GM23338 (cell line): ENCODE data around the gene FAM50A.

Source experiments
- CREB1 ChIP-seq: fragments of 250-450 bp; sonication (Bioruptor Pico); IDR thresholded peaks from 2 replicates; pipeline ENCODE4 v1.5.0; 2020; ENCODE audit warnings: low read depth, mild to moderate bottlenecking, moderate library complexity
- CTCF ChIP-seq, 2 experiments: fragments of 200-600 bp in 1 of 2; sonication (generic) in 1 of 2; conservative IDR thresholded peaks; 2 replicates each; pipeline versions ENCODE4 v1.5.1 to v1.6.1; 2016 to 2017; ENCODE audit warnings: antibody characterized with exemption in 2 of 2, low read depth in 2 of 2, mild to moderate bottlenecking in 2 of 2, moderate library complexity in 1 of 2
- ETS1 ChIP-seq: IDR thresholded peaks from 2 replicates; pipeline ENCODE4 v1.6.1; 2016; ENCODE audit warnings: antibody characterized with exemption
- EZH2 ChIP-seq: fragments of 200-600 bp; sonication (generic); IDR thresholded peaks from one replicate; pipeline ENCODE4 v1.8.0; 2017; ENCODE audit warnings: antibody characterized with exemption, mild to moderate bottlenecking, low read depth; ENCODE audit not compliant: unreplicated experiment
- EZH2phosphoT487 ChIP-seq: fragments of 200-600 bp; sonication (generic); IDR thresholded peaks from one replicate; pipeline ENCODE4 v1.8.1; 2018; ENCODE audit warnings: antibody characterized with exemption; ENCODE audit not compliant: unreplicated experiment
- JUNB ChIP-seq: IDR thresholded peaks from one replicate; pipeline ENCODE4 v1.6.1; 2016; ENCODE audit warnings: antibody characterized with exemption; ENCODE audit not compliant: unreplicated experiment
- NANOG ChIP-seq: IDR thresholded peaks from 2 replicates; pipeline ENCODE4 v1.6.1; 2016; ENCODE audit warnings: antibody characterized with exemption, borderline replicate concordance
- POLR2AphosphoS5 ChIP-seq: IDR thresholded peaks from 2 replicates; pipeline ENCODE4 v1.6.1; 2016; ENCODE audit warnings: antibody characterized with exemption, low read depth
- REST ChIP-seq: IDR thresholded peaks from one replicate; pipeline ENCODE4 v1.6.1; 2018; ENCODE audit warnings: antibody characterized with exemption; ENCODE audit not compliant: unreplicated experiment
- STAT1 ChIP-seq: IDR thresholded peaks from one replicate; pipeline ENCODE4 v1.6.1; 2016; ENCODE audit warnings: antibody characterized with exemption; ENCODE audit not compliant: unreplicated experiment
- ZNF114 ChIP-seq: fragments of 250-450 bp; sonication (Bioruptor Pico); IDR thresholded peaks from 2 replicates; pipeline ENCODE4 v1.5.0; 2020; ENCODE audit warnings: mild to moderate bottlenecking, moderate library complexity
- ZNF331 ChIP-seq: fragments of 250-450 bp; sonication (Bioruptor Pico); IDR thresholded peaks from 2 replicates; pipeline ENCODE4 v1.5.0; 2020; ENCODE audit warnings: low read depth, mild to moderate bottlenecking, moderate library complexity
- TF ChIP-seq, protein P1 (sequence below): fragments of 250-450 bp; sonication (Bioruptor Pico); IDR thresholded peaks from 2 replicates; pipeline ENCODE4 v1.5.0; 2020; ENCODE audit warnings: mild to moderate bottlenecking, moderate library complexity

DNA sequence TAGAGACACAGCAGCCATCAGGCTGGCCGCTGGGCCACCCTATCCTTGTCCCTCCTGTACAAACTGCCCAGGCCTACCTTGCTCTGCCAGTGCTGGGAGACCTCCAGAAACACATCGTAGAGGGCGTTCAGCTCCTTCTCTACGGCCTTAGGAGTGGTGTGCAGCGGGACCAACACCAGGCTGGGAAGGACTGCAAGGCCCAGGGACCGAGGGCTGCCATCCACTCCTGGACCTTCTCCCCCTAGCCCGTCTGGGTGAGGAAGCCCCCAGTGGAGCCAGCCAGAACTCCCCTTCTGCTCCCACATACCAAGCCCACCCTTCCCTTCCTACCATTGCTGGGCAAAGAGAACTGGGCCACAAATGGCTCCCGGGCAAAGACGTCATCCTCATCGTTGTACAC, 40.7 kb upstream of the FAM50A start:
- TF ChIP-seq CTCF (conservative IDR thresholded peaks at IDR 0.05; ENCODE audit: low read depth in 2 of 2) (no peak), EZH2 (no peak), REST (no peak), POLR2AphosphoS5 (no peak), NANOG (no peak), CREB1 (CRISPR knock-in tag) (no peak), EZH2phosphoT487 (no peak), JUNB (no peak), ZNF114 (CRISPR knock-in tag) (no peak), ETS1 (no peak), ZNF331 (CRISPR knock-in tag) (no peak), STAT1 (no peak)
- TF ChIP-seq, protein P1, sequence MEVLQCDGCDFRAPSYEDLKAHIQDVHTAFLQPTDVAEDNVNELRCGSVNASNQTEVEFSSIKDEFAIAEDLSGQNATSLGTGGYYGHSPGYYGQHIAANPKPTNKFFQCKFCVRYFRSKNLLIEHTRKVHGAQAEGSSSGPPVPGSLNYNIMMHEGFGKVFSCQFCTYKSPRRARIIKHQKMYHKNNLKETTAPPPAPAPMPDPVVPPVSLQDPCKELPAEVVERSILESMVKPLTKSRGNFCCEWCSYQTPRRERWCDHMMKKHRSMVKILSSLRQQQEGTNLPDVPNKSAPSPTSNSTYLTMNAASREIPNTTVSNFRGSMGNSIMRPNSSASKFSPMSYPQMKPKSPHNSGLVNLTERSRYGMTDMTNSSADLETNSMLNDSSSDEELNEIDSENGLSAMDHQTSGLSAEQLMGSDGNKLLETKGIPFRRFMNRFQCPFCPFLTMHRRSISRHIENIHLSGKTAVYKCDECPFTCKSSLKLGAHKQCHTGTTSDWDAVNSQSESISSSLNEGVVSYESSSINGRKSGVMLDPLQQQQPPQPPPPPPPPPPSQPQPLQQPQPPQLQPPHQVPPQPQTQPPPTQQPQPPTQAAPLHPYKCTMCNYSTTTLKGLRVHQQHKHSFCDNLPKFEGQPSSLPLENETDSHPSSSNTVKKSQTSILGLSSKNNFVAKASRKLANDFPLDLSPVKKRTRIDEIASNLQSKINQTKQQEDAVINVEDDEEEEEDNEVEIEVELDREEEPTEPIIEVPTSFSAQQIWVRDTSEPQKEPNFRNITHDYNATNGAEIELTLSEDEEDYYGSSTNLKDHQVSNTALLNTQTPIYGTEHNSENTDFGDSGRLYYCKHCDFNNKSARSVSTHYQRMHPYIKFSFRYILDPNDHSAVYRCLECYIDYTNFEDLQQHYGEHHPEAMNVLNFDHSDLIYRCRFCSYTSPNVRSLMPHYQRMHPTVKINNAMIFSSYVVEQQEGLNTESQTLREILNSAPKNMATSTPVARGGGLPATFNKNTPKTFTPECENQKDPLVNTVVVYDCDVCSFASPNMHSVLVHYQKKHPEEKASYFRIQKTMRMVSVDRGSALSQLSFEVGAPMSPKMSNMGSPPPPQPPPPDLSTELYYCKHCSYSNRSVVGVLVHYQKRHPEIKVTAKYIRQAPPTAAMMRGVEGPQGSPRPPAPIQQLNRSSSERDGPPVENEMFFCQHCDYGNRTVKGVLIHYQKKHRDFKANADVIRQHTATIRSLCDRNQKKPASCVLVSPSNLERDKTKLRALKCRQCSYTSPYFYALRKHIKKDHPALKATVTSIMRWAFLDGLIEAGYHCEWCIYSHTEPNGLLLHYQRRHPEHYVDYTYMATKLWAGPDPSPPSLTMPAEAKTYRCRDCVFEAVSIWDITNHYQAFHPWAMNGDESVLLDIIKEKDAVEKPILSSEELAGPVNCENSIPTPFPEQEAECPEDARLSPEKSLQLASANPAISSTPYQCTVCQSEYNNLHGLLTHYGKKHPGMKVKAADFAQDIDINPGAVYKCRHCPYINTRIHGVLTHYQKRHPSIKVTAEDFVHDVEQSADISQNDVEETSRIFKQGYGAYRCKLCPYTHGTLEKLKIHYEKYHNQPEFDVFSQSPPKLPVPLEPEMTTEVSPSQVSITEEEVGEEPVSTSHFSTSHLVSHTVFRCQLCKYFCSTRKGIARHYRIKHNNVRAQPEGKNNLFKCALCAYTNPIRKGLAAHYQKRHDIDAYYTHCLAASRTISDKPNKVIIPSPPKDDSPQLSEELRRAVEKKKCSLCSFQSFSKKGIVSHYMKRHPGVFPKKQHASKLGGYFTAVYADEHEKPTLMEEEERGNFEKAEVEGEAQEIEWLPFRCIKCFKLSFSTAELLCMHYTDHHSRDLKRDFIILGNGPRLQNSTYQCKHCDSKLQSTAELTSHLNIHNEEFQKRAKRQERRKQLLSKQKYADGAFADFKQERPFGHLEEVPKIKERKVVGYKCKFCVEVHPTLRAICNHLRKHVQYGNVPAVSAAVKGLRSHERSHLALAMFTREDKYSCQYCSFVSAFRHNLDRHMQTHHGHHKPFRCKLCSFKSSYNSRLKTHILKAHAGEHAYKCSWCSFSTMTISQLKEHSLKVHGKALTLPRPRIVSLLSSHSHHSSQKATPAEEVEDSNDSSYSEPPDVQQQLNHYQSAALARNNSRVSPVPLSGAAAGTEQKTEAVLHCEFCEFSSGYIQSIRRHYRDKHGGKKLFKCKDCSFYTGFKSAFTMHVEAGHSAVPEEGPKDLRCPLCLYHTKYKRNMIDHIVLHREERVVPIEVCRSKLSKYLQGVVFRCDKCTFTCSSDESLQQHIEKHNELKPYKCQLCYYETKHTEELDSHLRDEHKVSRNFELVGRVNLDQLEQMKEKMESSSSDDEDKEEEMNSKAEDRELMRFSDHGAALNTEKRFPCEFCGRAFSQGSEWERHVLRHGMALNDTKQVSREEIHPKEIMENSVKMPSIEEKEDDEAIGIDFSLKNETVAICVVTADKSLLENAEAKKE (CRISPR knock-in tag): no peak
